Stimulated activated memory B cell treated with anti-CD40 and anti-IgM and Interleukin-4, amounts not matched to agents 10 μg/mL and 1 μg/mL and 100 μg/mL, for 72 hours (primary cell): ENCODE data around the gene FAM163B.

ENCODE experiments used
- ATAC-seq: fragments of 150-1000 bp; cut with Tn5 transposase; 2 replicates; pipeline ENCODE4 v1.10.0; 2021
- H3K27ac Mint-ChIP-seq: one replicate; pipeline ENCODE4 v1.8.0; 2022; ENCODE audit warnings: mild to moderate bottlenecking, mixed read lengths
- H3K27me3 Mint-ChIP-seq: one replicate; pipeline ENCODE4 v1.8.0; 2022; ENCODE audit warnings: mixed read lengths
- H3K36me3 Mint-ChIP-seq: one replicate; pipeline ENCODE4 v1.8.0; 2022; ENCODE audit warnings: mixed read lengths
- H3K4me1 Mint-ChIP-seq: one replicate; pipeline ENCODE4 v1.8.0; 2022; ENCODE audit warnings: mixed read lengths
- H3K4me3 Mint-ChIP-seq: one replicate; pipeline ENCODE4 v1.8.0; 2022; ENCODE audit warnings: mild to moderate bottlenecking, moderate library complexity, mixed read lengths
- H3K9me3 Mint-ChIP-seq: one replicate; pipeline ENCODE4 v1.8.0; 2022; ENCODE audit warnings: mixed read lengths

Gene FAM163B

GRCh38 chr9:133553123-133553522 lies 56.1 kb downstream of the FAM163B start:
- H3K27me3 Mint-ChIP-seq, result peaks cover 70% of the 10 kb centered on the region
- no peaks in the 10 kb centered on the region for H3K9me3 Mint-ChIP-seq
- no peak for ATAC-seq
- no peak overlapping the region for H3K27ac Mint-ChIP-seq
- peaks cover 9% of the 10 kb centered on the region for H3K4me1 Mint-ChIP-seq
- no peaks in the 10 kb centered on the region for H3K36me3 Mint-ChIP-seq
- H3K4me3 Mint-ChIP-seq, result no peak overlapping the region

DNA sequence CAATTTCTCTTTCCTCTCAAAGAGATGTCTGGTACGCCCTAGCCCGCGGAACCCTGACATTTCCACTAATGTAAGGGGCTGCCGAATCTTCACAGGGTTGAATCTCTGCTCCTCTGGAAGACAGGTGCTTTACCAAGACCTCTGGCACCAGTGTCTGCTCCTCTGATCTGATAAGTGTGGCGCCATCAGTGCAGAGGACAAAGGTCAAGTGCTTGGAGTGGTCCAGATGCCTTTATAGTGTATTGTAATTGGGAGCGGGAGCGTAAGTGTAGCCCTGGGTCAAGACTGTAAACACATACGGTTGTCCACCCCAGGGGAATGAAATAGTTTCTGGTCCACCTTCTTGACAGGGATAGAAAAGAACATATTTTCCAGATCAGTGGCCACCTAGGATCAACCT lies 57.0 kb downstream of the FAM163B start:
- Mint-ChIP-seq H3K36me3 (no peaks in the 10 kb centered on the region), H3K4me1 (no peaks in the 10 kb centered on the region), H3K27ac (no peak overlapping the region), H3K9me3 (no peaks in the 10 kb centered on the region), H3K4me3 (no peak overlapping the region), H3K27me3 (peaks cover 70% of the 10 kb centered on the region)
- ATAC-seq, result no peak

DNA sequence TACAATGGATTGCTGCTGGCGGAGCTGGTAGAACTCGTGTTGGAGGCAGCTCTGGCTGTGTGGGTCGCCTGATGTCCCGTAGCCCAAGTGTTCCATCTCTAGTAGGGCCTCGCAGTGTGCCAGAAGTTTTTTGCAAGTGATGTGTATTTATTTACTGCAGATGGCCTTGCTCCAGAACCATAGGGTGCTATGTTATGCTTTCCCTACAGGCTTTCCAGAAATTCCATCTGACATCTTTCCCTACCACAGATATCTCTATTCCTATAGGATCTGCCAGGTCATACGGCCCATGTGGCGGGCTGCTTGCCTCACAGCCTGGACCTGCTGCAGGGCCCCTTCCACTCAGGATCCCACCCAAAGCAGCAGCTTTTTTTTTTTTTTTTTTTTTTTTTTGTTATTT lies 57.7 kb downstream of the FAM163B start:
- Mint-ChIP-seq H3K4me1 (no peaks in the 10 kb centered on the region), H3K9me3 (no peaks in the 10 kb centered on the region), H3K27ac (no peak overlapping the region), H3K27me3 (peaks cover 72% of the 10 kb centered on the region), H3K36me3 (no peaks in the 10 kb centered on the region), H3K4me3 (no peak overlapping the region)
- no peak for ATAC-seq

DNA sequence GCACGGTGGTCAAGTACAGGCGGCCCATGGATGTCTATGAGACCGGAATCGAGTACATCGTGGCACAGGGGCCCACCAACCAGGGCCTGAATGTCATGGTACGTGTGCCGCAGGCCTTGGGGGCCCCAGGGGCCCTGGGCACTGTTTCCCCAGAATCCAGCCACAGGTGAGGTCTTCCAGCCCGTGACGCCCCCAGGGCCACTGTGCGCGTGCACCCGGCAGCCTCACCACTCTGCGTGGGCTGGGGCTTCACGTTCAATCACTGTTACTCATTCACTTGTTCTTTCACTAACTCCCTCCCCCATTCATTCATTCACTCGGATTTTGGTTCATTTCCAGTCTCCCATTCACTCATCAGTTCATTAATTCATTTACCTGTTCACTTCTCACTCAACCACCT lies 62.1 kb downstream of the FAM163B start:
- Mint-ChIP-seq H3K27ac (no peak overlapping the region), H3K4me1 (no peaks in the 10 kb centered on the region)
- ATAC-seq, result no peak

GRCh38 chr9:133546287-133546680 lies 62.9 kb downstream of the FAM163B start:
- H3K4me1 Mint-ChIP-seq, result no peaks in the 10 kb centered on the region

More for the DNA sequence above, 62.1 kb downstream of the FAM163B start:
- Mint-ChIP-seq H3K4me3 (no peak overlapping the region), H3K9me3 (no peaks in the 10 kb centered on the region), H3K36me3 (no peaks in the 10 kb centered on the region), H3K27me3 (peaks cover 62% of the 10 kb centered on the region)

GRCh38 chr9:133545494-133546286 lies 63.5 kb downstream of the FAM163B start:
- Mint-ChIP-seq H3K27ac (no peak overlapping the region), H3K27me3 (peaks cover 54% of the 10 kb centered on the region), H3K9me3 (no peaks in the 10 kb centered on the region), H3K4me1 (peaks cover 3% of the 10 kb centered on the region), H3K36me3 (no peaks in the 10 kb centered on the region), H3K4me3 (no peak overlapping the region)
- no peak for ATAC-seq

More at GRCh38 chr9:133546287-133546680, 62.9 kb downstream of the FAM163B start:
- peaks cover 58% of the 10 kb centered on the region for H3K27me3 Mint-ChIP-seq
- H3K27ac Mint-ChIP-seq, result no peak overlapping the region
- H3K36me3 Mint-ChIP-seq, result no peaks in the 10 kb centered on the region
- no peak overlapping the region for H3K4me3 Mint-ChIP-seq
- no peak for ATAC-seq
- H3K9me3 Mint-ChIP-seq, result no peaks in the 10 kb centered on the region

- Mint-ChIP-seq H3K27ac (no peak overlapping the region), H3K4me3 (no peak overlapping the region), H3K4me1 (peaks cover 20% of the 10 kb centered on the region), H3K36me3 (no peaks in the 10 kb centered on the region), H3K9me3 (no peaks in the 10 kb centered on the region), H3K27me3 (peaks cover 61% of the 10 kb centered on the region)
- no peak for ATAC-seq
Observed at GRCh38 chr9:133543772-133544467, 65.3 kb downstream of the FAM163B start.

DNA sequence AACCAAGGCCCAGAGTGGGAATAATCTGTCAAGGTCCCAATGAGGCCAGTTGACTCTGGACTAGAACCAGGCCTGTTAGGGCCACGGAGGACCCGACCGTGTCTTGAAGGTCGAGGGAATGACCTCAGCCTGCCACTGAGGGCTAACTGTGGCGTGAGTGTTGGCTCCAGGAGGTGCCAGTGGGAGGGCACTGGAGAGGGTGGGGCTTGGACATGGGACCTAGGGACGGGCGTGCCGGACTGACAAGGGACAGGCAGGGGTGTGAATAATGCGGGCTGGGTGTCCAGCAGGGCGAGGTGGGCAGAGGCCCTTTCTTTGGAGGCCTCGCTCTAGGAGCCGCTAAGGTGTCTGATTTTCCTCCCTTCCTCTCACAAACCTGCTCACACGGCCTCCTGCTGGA lies 67.2 kb downstream of the FAM163B start:
- Mint-ChIP-seq H3K9me3 (no peaks in the 10 kb centered on the region), H3K4me3 (no peak overlapping the region), H3K36me3 (no peaks in the 10 kb centered on the region), H3K4me1 (peaks cover 24% of the 10 kb centered on the region), H3K27me3 (peaks cover 58% of the 10 kb centered on the region), H3K27ac (no peak overlapping the region)
- no peak for ATAC-seq

DNA sequence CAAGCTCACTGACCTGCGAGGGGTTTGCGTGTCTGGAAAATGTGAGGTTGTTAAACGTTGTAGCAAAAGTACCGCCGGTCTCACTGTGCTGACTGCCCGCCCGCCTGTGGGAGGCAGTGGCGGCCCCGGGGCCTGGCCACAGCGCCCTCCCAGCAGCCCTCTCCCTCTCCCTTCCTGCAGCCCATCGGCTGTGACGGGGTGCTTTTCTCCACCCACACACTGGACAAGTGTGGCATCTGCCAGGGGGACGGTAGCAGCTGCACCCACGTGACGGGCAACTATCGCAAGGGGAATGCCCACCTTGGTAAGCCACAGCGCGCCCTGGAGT lies 68.5 kb downstream of the FAM163B start:
- ATAC-seq, result peak; percentile 61
- H3K27ac Mint-ChIP-seq, result peak overlapping the region; percentile 4

DNA sequence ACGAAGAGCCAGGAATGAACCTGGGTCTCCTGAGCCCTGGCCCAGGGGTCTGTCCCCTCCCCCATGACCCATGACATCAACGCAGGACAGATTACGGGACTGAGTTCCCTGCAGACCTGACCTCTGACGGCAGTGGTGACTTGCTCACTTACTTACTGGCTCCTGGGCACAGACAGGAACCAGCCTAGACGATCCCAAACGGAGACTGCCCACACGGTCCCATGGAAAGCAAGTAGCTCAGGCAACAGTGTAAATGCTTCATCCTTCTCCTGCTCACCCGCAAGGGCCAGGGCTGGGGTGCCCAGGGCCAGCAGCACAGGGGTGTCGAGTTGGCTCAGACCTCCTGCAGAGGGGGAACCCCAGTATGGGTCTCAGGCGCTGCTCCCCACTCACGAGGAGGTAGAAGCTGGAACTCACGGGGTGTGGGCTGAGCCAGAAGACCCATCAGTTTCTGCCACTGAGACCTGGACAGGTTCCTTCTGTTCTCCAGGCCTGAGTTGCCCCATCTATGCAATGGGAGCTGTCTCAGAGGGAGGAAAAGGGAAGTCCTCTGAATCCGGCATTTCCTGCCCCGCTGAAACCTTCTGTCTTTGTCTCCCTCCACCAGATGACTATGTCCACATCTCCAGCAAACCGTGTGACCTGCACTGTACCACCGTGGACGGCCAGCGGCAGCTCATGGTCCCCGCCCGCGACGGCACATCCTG lies 69.0 kb downstream of the FAM163B start:
- Mint-ChIP-seq H3K27me3 (peaks cover 68% of the 10 kb centered on the region), H3K36me3 (no peaks in the 10 kb centered on the region), H3K4me1 (peaks cover 24% of the 10 kb centered on the region), H3K27ac (peak overlapping the region; percentile 4), H3K9me3 (no peaks in the 10 kb centered on the region), H3K4me3 (peak overlapping the region; percentile 71)
- ATAC-seq, result peak; percentile 1

More for the DNA sequence above, 68.5 kb downstream of the FAM163B start:
- Mint-ChIP-seq H3K4me3 (peak overlapping the region; percentile 71), H3K36me3 (no peaks in the 10 kb centered on the region), H3K27me3 (peaks cover 63% of the 10 kb centered on the region), H3K4me1 (peaks cover 24% of the 10 kb centered on the region), H3K9me3 (no peaks in the 10 kb centered on the region)

- Mint-ChIP-seq H3K4me1 (peaks cover 25% of the 10 kb centered on the region), H3K27me3 (peaks cover 64% of the 10 kb centered on the region), H3K36me3 (no peaks in the 10 kb centered on the region), H3K4me3 (no peak overlapping the region), H3K9me3 (no peaks in the 10 kb centered on the region), H3K27ac (no peak overlapping the region)
- ATAC-seq, result no peak
Observed at GRCh38 chr9:133538851-133539833, 70.0 kb downstream of the FAM163B start.

DNA sequence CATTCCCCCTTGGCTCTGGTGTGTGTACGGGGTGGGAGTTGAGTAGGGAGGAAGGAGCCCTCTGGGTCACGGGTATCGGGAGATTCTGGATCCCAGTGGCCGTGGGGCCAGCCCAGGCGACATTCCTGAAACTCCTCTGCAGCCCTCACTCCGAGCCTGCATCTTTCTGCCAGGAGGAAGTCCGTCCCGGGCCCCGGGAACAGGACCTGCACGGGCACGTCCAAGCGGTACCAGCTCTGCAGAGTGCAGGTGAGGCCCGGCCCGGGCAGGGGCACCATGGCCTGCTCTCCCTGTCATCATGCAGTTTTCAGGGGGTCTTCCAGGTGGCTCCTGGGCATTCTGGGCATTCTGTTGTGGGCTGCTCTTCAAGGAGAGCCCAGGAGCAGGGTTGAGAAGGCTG lies 71.0 kb downstream of the FAM163B start:
- ATAC-seq, result no peak
- H3K36me3 Mint-ChIP-seq, result no peaks in the 10 kb centered on the region
- no peak overlapping the region for H3K4me3 Mint-ChIP-seq

DNA sequence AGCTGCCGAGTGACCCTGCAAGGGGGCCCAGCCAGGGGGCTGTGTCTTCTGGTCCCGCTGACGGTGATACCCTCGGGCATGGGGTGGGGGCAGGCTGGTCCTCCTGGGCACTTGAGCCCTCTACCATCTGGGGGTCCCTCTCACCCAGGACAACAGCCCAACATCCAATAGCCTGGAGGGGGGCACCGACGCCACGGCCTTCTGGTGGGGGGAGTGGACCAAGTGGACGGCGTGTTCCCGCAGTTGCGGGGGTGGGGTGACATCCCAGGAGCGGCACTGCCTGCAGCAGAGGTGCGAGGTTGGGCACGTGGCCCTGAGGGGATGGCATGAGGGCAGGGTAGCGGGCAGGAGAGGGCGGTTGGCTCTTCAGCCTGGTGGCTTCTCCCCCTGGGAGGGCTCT lies 71.9 kb downstream of the FAM163B start:
- ATAC-seq, result no peak
- Mint-ChIP-seq H3K27ac (no peak overlapping the region), H3K4me3 (no peak overlapping the region), H3K27me3 (peaks cover 72% of the 10 kb centered on the region), H3K9me3 (no peaks in the 10 kb centered on the region), H3K36me3 (no peaks in the 10 kb centered on the region), H3K4me1 (peaks cover 44% of the 10 kb centered on the region)

More for the DNA sequence above, 71.0 kb downstream of the FAM163B start:
- Mint-ChIP-seq H3K27me3 (peaks cover 64% of the 10 kb centered on the region), H3K9me3 (no peaks in the 10 kb centered on the region), H3K4me1 (peaks cover 35% of the 10 kb centered on the region), H3K27ac (no peak overlapping the region)

DNA sequence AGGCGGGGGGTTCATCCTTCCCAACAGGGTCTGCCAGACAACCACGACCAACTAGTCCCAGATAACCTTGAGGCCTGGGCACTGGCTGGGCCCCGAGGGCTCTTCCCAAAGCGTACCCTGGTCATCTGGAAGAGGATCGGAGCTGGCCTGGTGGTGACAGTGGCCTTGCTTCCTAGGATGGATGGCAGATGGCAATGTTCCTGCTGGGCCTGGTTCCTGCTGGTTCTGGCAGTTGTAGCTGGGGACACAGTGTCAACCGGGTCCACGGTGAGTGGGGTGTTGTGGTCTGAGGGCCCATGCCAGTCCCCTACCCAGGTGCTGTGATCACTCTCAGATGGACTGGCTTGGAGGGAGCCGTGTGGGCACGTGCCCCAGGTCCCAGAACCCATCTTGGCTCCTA lies 72.7 kb downstream of the FAM163B start:
- Mint-ChIP-seq H3K4me1 (peaks cover 45% of the 10 kb centered on the region), H3K27me3 (peaks cover 79% of the 10 kb centered on the region)

More for the DNA sequence above, 72.7 kb downstream of the FAM163B start:
- Mint-ChIP-seq H3K4me3 (no peak overlapping the region), H3K9me3 (no peaks in the 10 kb centered on the region), H3K36me3 (no peaks in the 10 kb centered on the region), H3K27ac (no peak overlapping the region)
- ATAC-seq, result no peak
